ENCODE results near the gene FGF14. TPM values are rescaled to one million over a fixed set of nuclear protein-coding genes. Genes with fewer than 3 reads are reported as not detected.

Gene FGF14
- total RNA-seq, 4 donors from 2014 or later = 0.12 to 3.5 (median 1.3) TPM

- TF ChIP-seq CTCF (IDR thresholded peaks at IDR 0.05) = no peak
- DNase-seq (ENCODE audit: low spot score) (no peak), ATAC-seq (ENCODE audit: low FRiP score) (no peak)
Measured at GRCh38 chr13:102234618-102235017, 167.2 kb downstream of the FGF14 start.

- ATAC-seq (ENCODE audit: low FRiP score) (no peak), DNase-seq (ENCODE audit: low spot score) (no peak)
- TF ChIP-seq CTCF (IDR thresholded peaks at IDR 0.05) = no peak
Measured at GRCh38 chr13:102233566-102234208, 168.2 kb downstream of the FGF14 start.

GRCh38 chr13:102231479-102231878, 170.4 kb downstream of the FGF14 start:
- no peak for TF ChIP-seq CTCF (IDR thresholded peaks at IDR 0.05)
- DNase-seq (ENCODE audit: low spot score) (no peak), ATAC-seq (ENCODE audit: low FRiP score) (no peak)

GRCh38 chr13:102227741-102228140, 174.1 kb downstream of the FGF14 start:
- TF ChIP-seq CTCF (IDR thresholded peaks at IDR 0.05) = no peak
- ATAC-seq (ENCODE audit: low FRiP score) (no peak), DNase-seq (ENCODE audit: low spot score) (no peak)

- no peak for TF ChIP-seq CTCF (IDR thresholded peaks at IDR 0.05)
- ATAC-seq (ENCODE audit: low FRiP score) (no peak), DNase-seq (ENCODE audit: low spot score) (no peak)
Measured at GRCh38 chr13:102226591-102226990, 175.3 kb downstream of the FGF14 start.

- no peak for ATAC-seq (ENCODE audit: low FRiP score)
- TF ChIP-seq CTCF (IDR thresholded peaks at IDR 0.05) = no peak
- no peak for DNase-seq (ENCODE audit: low spot score)
Measured at GRCh38 chr13:102225892-102226291, 176.0 kb downstream of the FGF14 start.

GRCh38 chr13:102220681-102221228, 181.1 kb downstream of the FGF14 start:
- no peak for TF ChIP-seq CTCF (IDR thresholded peaks at IDR 0.05)

More at GRCh38 chr13:102220681-102221228, 181.1 kb downstream of the FGF14 start:
- DNase-seq (ENCODE audit: low spot score) (no peak), ATAC-seq (ENCODE audit: low FRiP score) (no peak)

All from omental fat pad (tissue), 4 donors.